Measurements from ENCODE around the gene TMPRSS12.
"Not testable (repeated sequence)": the region's sequence is repeated elsewhere in the genome, so short reads cannot be mapped to it uniquely, and the experiment has no call there.

Gene TMPRSS12

DNA sequence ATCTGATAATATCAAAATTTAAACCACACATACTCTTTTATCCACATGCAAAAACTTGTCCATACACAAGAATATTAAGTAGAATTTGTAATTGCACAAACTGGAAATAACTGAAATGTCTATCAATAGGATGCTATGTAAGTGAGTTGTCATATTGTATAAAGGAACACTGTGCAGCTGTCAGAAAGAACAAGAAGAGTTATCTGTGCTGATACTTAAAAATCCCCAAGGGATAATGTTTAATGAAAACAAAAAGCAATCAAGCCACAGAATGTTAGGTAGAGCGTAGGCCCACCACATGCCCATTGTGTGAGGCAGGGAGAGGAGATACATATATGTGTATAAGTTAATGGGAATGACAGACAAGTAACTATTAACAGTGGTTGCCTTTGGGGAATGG lies 83.7 kb downstream of the TMPRSS12 start:
- H2AFZ ChIP-seq (ENCODE audit: low read length): no peak overlapping the region
- no peaks in the 10 kb centered on the region for H3K27me3 ChIP-seq (ENCODE audit: insufficient read depth, low read length, poor library complexity, severe bottlenecking)
- peak overlapping the region; percentile 92 for H3K4me3 ChIP-seq (ENCODE audit: low read length, poor library complexity, severe bottlenecking)
- H3K4me1 ChIP-seq (ENCODE audit: insufficient read depth, low read length, poor library complexity, severe bottlenecking): peaks cover 61% of the 10 kb centered on the region
- TF ChIP-seq EZH2phosphoT487 (IDR thresholded peaks at IDR 0.05; ENCODE audit: borderline replicate concordance): no peak
- TF ChIP-seq, protein P1, sequence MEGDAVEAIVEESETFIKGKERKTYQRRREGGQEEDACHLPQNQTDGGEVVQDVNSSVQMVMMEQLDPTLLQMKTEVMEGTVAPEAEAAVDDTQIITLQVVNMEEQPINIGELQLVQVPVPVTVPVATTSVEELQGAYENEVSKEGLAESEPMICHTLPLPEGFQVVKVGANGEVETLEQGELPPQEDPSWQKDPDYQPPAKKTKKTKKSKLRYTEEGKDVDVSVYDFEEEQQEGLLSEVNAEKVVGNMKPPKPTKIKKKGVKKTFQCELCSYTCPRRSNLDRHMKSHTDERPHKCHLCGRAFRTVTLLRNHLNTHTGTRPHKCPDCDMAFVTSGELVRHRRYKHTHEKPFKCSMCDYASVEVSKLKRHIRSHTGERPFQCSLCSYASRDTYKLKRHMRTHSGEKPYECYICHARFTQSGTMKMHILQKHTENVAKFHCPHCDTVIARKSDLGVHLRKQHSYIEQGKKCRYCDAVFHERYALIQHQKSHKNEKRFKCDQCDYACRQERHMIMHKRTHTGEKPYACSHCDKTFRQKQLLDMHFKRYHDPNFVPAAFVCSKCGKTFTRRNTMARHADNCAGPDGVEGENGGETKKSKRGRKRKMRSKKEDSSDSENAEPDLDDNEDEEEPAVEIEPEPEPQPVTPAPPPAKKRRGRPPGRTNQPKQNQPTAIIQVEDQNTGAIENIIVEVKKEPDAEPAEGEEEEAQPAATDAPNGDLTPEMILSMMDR (conservative IDR thresholded peaks at IDR 0.05; ENCODE audit: low read length): no peak
- no peaks in the 10 kb centered on the region for H3K9me2 ChIP-seq (replicated peaks; ENCODE audit: low read depth, low read length)
- peaks cover 12% of the 10 kb centered on the region for H4K20me1 ChIP-seq (ENCODE audit: insufficient read depth, low read length, poor library complexity, severe bottlenecking)
- no peaks in the 10 kb centered on the region for H3F3A ChIP-seq (ENCODE audit: low read depth)
- peak overlapping the region; percentile 98 for H3K4me2 ChIP-seq (ENCODE audit: low read depth, low read length, poor library complexity, severe bottlenecking)
- H3K9ac ChIP-seq (ENCODE audit: low read depth, low read length, poor library complexity, severe bottlenecking): peak overlapping the region; percentile 93
- no peaks in the 10 kb centered on the region for H3K36me3 ChIP-seq (ENCODE audit: insufficient read depth, low read length)
- peaks cover 63% of the 10 kb centered on the region for H3K79me2 ChIP-seq (ENCODE audit: insufficient read depth, low read length)
- H3K9me3 ChIP-seq (ENCODE audit: insufficient read depth, low read depth, low read length): no peaks in the 10 kb centered on the region

DNA sequence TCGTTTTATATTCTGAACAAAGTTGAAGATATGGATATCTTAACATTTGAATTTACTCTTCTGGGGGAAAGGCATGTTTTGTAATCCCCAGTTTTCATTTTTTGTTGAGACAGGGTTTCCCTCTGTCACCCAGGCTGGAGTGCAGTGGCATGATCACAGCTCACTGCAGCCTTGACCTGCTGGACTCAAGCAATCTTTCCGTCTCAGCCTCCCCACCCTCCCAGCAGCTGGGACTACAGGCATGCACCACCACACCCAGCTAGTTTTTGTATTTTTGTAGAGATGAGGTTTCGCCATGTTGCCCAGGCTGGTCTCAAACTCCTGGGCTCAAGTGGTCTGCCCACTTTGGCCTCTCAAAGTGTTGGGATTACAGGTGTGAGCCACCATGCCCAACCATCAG lies 84.2 kb downstream of the TMPRSS12 start:
- H3K9me3 ChIP-seq (ENCODE audit: insufficient read depth, low read depth, low read length); H3K36me3 ChIP-seq (ENCODE audit: insufficient read depth, low read length); H3F3A ChIP-seq (ENCODE audit: low read depth); H3K27me3 ChIP-seq (ENCODE audit: insufficient read depth, low read length, poor library complexity, severe bottlenecking); H2AFZ ChIP-seq (ENCODE audit: low read length); H3K9me2 ChIP-seq (replicated peaks; ENCODE audit: low read depth, low read length): not testable (repeated sequence)
- Histone ChIP-seq H3K9ac (ENCODE audit: low read depth, low read length, poor library complexity, severe bottlenecking) (peak overlapping the region; percentile 93), H3K4me1 (ENCODE audit: insufficient read depth, low read length, poor library complexity, severe bottlenecking) (peaks cover 65% of the 10 kb centered on the region), H4K20me1 (ENCODE audit: insufficient read depth, low read length, poor library complexity, severe bottlenecking) (peaks cover 12% of the 10 kb centered on the region), H3K4me3 (ENCODE audit: low read length, poor library complexity, severe bottlenecking) (peak overlapping the region; percentile 92), H3K79me2 (ENCODE audit: insufficient read depth, low read length) (peaks cover 68% of the 10 kb centered on the region), H3K4me2 (ENCODE audit: low read depth, low read length, poor library complexity, severe bottlenecking) (peak overlapping the region; percentile 98)

GRCh38 chr12:50927356-50927755 lies 84.6 kb downstream of the TMPRSS12 start:
- TF ChIP-seq, protein P1 (conservative IDR thresholded peaks at IDR 0.05; ENCODE audit: low read length): no peak
- no peak for TF ChIP-seq EZH2phosphoT487 (IDR thresholded peaks at IDR 0.05; ENCODE audit: borderline replicate concordance)
- Histone ChIP-seq H3K27me3 (ENCODE audit: insufficient read depth, low read length, poor library complexity, severe bottlenecking) (no peaks in the 10 kb centered on the region), H2AFZ (ENCODE audit: low read length) (no peak overlapping the region), H4K20me1 (ENCODE audit: insufficient read depth, low read length, poor library complexity, severe bottlenecking) (peaks cover 12% of the 10 kb centered on the region), H3K9me3 (ENCODE audit: insufficient read depth, low read depth, low read length) (no peaks in the 10 kb centered on the region), H3F3A (ENCODE audit: low read depth) (no peaks in the 10 kb centered on the region), H3K9me2 (replicated peaks; ENCODE audit: low read depth, low read length) (no peaks in the 10 kb centered on the region), H3K4me1 (ENCODE audit: insufficient read depth, low read length, poor library complexity, severe bottlenecking) (peaks cover 67% of the 10 kb centered on the region), H3K4me3 (ENCODE audit: low read length, poor library complexity, severe bottlenecking) (peak overlapping the region; percentile 92), H3K9ac (ENCODE audit: low read depth, low read length, poor library complexity, severe bottlenecking) (peak overlapping the region; percentile 93), H3K36me3 (ENCODE audit: insufficient read depth, low read length) (no peaks in the 10 kb centered on the region), H3K79me2 (ENCODE audit: insufficient read depth, low read length) (peaks cover 71% of the 10 kb centered on the region), H3K4me2 (ENCODE audit: low read depth, low read length, poor library complexity, severe bottlenecking) (peak overlapping the region; percentile 98)

DNA sequence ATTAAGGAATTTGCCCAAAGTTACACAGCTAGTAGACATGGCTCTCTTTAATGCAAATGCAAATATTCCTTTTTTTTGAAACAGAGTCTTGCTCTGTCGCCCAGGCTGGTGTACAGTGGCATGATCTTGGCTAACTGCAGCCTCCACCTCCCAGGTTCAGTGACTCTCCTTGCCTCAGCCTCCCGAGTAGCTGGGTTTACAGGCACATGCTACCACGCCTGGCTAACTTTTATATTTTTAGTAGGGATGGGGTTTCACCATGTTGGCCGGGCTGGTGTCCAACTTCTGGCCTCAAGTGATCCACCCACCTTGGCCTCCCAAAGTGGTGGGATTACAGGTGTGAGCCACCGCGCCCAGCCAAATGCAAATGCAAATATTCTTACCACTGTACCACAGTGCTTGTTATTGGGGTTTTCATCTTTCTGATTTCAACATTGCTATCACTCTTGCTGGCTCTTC lies 85.1 kb downstream of the TMPRSS12 start:
- Histone ChIP-seq H4K20me1 (ENCODE audit: insufficient read depth, low read length, poor library complexity, severe bottlenecking) (peaks cover 12% of the 10 kb centered on the region), H3K4me1 (ENCODE audit: insufficient read depth, low read length, poor library complexity, severe bottlenecking) (peaks cover 67% of the 10 kb centered on the region), H3F3A (ENCODE audit: low read depth) (no peaks in the 10 kb centered on the region), H3K9me2 (replicated peaks; ENCODE audit: low read depth, low read length) (no peaks in the 10 kb centered on the region), H3K4me3 (ENCODE audit: low read length, poor library complexity, severe bottlenecking) (peak overlapping the region; percentile 92), H2AFZ (ENCODE audit: low read length) (no peak overlapping the region), H3K9me3 (ENCODE audit: insufficient read depth, low read depth, low read length) (no peaks in the 10 kb centered on the region), H3K9ac (ENCODE audit: low read depth, low read length, poor library complexity, severe bottlenecking) (peak overlapping the region; percentile 93), H3K4me2 (ENCODE audit: low read depth, low read length, poor library complexity, severe bottlenecking) (peak overlapping the region; percentile 98), H3K36me3 (ENCODE audit: insufficient read depth, low read length) (no peaks in the 10 kb centered on the region), H3K79me2 (ENCODE audit: insufficient read depth, low read length) (peaks cover 71% of the 10 kb centered on the region), H3K27me3 (ENCODE audit: insufficient read depth, low read length, poor library complexity, severe bottlenecking) (no peaks in the 10 kb centered on the region)
- no peak for TF ChIP-seq EZH2phosphoT487 (IDR thresholded peaks at IDR 0.05; ENCODE audit: borderline replicate concordance)
- TF ChIP-seq, protein P1 (conservative IDR thresholded peaks at IDR 0.05; ENCODE audit: low read length): no peak
